Uterus (tissue), 2 donors: Measurements from ENCODE around the gene CIBAR2.

ENCODE experiments used
- POLR2A ChIP-seq, 2 donors: fragments of 450-650 bp; IDR thresholded peaks; one replicate each; pipeline ENCODE4 v1.6.1; 2016; ENCODE audit warnings: antibody characterized with exemption in 2 of 2, mild to moderate bottlenecking in 1 of 2, moderate library complexity in 1 of 2
- TF ChIP-seq, protein P1 (sequence below), 4 experiments: fragments of 200-600 bp in 2 of 4; fragments of 450-650 bp in 2 of 4; sonication (generic) in 2 of 4; IDR thresholded peaks; one replicate each; pipeline ENCODE4 v1.5.1; 2016 to 2019; ENCODE audit warnings: antibody characterized with exemption in 4 of 4, mild to moderate bottlenecking in 2 of 4, moderate library complexity in 1 of 4

DNA sequence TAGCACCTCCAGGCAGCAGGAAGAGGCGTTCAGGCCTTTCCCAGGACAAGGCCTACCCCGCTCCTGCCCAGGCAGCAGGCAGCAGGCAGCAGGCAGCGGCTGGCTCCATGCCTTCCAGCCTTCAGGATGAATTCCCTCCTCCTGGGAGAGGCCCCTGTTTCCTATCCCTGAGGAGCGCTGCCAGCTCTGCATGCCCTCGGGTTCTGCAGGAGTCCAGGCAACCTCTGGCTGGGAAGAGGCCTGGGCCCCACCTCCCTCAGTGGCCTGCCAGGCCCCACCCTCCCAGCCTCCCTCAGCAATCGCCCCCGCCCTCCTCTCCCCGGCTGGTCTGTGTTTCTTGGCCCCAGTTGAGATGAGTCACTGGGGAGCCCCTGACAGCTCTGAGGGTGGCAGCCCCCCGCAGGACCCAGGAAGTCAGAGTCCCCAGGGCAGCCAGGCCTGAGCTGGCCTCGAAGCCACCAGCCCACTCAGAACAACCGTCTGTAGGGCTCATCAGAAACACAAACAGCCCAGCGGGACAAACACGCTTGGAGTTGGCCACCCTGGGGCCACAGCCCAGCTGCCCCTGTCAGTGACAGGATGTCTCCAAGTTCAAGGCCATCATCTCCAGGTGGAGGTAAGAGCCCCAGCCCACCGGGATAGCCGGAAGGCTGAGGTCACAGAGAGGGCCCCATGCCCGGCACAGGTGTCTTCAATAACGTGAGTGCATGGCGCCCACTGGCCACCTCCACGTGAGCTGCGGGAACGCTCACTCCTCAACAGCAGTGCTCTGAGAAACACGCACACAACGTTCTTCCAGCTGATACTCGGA lies 39.5 kb upstream of the CIBAR2 start:
- TF ChIP-seq, protein P1, sequence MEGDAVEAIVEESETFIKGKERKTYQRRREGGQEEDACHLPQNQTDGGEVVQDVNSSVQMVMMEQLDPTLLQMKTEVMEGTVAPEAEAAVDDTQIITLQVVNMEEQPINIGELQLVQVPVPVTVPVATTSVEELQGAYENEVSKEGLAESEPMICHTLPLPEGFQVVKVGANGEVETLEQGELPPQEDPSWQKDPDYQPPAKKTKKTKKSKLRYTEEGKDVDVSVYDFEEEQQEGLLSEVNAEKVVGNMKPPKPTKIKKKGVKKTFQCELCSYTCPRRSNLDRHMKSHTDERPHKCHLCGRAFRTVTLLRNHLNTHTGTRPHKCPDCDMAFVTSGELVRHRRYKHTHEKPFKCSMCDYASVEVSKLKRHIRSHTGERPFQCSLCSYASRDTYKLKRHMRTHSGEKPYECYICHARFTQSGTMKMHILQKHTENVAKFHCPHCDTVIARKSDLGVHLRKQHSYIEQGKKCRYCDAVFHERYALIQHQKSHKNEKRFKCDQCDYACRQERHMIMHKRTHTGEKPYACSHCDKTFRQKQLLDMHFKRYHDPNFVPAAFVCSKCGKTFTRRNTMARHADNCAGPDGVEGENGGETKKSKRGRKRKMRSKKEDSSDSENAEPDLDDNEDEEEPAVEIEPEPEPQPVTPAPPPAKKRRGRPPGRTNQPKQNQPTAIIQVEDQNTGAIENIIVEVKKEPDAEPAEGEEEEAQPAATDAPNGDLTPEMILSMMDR (IDR thresholded peaks at IDR 0.05) = no peak
- no peak for TF ChIP-seq POLR2A (IDR thresholded peaks at IDR 0.05)
